GM12878 (cell line): ENCODE results near the gene MEGF11. TPM values are rescaled to one million over a fixed set of nuclear protein-coding genes. Genes with fewer than 3 reads are reported as not detected.

ENCODE experiments used
- ATF7 ChIP-seq: fragments of 450-650 bp; IDR thresholded peaks from 2 replicates; pipeline ENCODE4 v1.6.1; 2016; ENCODE audit warnings: low read depth, mild to moderate bottlenecking
- BCL11A ChIP-seq: IDR thresholded peaks from 2 replicates; pipeline ENCODE4 v1.6.1; 2011; ENCODE audit warnings: low read depth, low read length
- BCL3 ChIP-seq: IDR thresholded peaks from 2 replicates; pipeline ENCODE4 v1.6.1; 2011; ENCODE audit warnings: borderline replicate concordance, low read depth, mild to moderate bottlenecking, moderate library complexity, low read length; ENCODE audit not compliant: insufficient read depth, poor library complexity, severe bottlenecking
- GABPA ChIP-seq: IDR thresholded peaks from 2 replicates; pipeline ENCODE4 v1.6.1; 2014; ENCODE audit warnings: antibody characterized with exemption, low read depth, mild to moderate bottlenecking, inconsistent platforms
- IKZF2 ChIP-seq, 2 experiments: fragments of 450-650 bp; IDR thresholded peaks; 2 replicates each; pipeline ENCODE4 v1.6.1; 2017; ENCODE audit warnings: mild to moderate bottlenecking in 2 of 2, moderate library complexity in 2 of 2
- IRF4 ChIP-seq: IDR thresholded peaks from 2 replicates; pipeline ENCODE4 v1.6.1; 2011; ENCODE audit warnings: low read depth, low read length
- KDM1A ChIP-seq: fragments of 200-600 bp; sonication (generic); IDR thresholded peaks from 2 replicates; pipeline ENCODE4 v1.6.1; 2016; ENCODE audit warnings: borderline replicate concordance
- NFYB ChIP-seq: IDR thresholded peaks from 2 replicates; pipeline ENCODE4 v1.6.1; 2011; ENCODE audit warnings: low read depth, mild to moderate bottlenecking, low read length, improper control_type of control experiment, moderate library complexity; ENCODE audit not compliant: insufficient read depth
- NR2F1 ChIP-seq: fragments of 450-650 bp; conservative IDR thresholded peaks from 2 replicates; pipeline ENCODE4 v1.6.1; 2017; ENCODE audit warnings: mild to moderate bottlenecking
- PML ChIP-seq: IDR thresholded peaks from 2 replicates; pipeline ENCODE4 v1.6.1; 2012; ENCODE audit warnings: low read length, inconsistent platforms
- POLR2A ChIP-seq: IDR thresholded peaks from 2 replicates; pipeline ENCODE4 v1.6.1; 2011; ENCODE audit warnings: low read depth, mild to moderate bottlenecking, low read length
- RUNX3 ChIP-seq: IDR thresholded peaks from 2 replicates; pipeline ENCODE4 v1.6.1; 2012; ENCODE audit warnings: low read length, inconsistent platforms
- SKIL ChIP-seq: fragments of 450-650 bp; IDR thresholded peaks from 2 replicates; pipeline ENCODE4 v1.6.1; 2017; ENCODE audit warnings: mild to moderate bottlenecking, low read depth, inconsistent platforms; ENCODE audit not compliant: poor library complexity, severe bottlenecking
- SMAD1 ChIP-seq: fragments of 450-650 bp; IDR thresholded peaks from 2 replicates; pipeline ENCODE4 v1.6.1; 2018; ENCODE audit warnings: mild to moderate bottlenecking, low read depth; ENCODE audit not compliant: partially characterized antibody
- SMARCA5 ChIP-seq: fragments of 450-650 bp; IDR thresholded peaks from 2 replicates; pipeline ENCODE4 v1.6.1; 2017; ENCODE audit warnings: mild to moderate bottlenecking
- SUPT20H ChIP-seq: IDR thresholded peaks from 2 replicates; pipeline ENCODE4 v1.6.1; 2011; ENCODE audit warnings: low read depth, mild to moderate bottlenecking, low read length, moderate library complexity, borderline replicate concordance; ENCODE audit not compliant: control insufficient read depth
- ZBED1 ChIP-seq: IDR thresholded peaks from 2 replicates; pipeline ENCODE4 v1.6.1; 2016; ENCODE audit warnings: borderline replicate concordance
- ZNF384 ChIP-seq: IDR thresholded peaks from 2 replicates; pipeline ENCODE4 v1.6.1; 2012; ENCODE audit warnings: low read depth, mild to moderate bottlenecking, low read length, improper control_type of control experiment, borderline replicate concordance
- polyA plus RNA-seq, 11 experiments: library from polyadenylated mRNA; depleted of rRNA in 4 of 11; unstranded in 6 of 11; stranded (reverse) in 5 of 11; fragments of >200 nt; fragmentation: Nextera tagmentation in 4 of 11; fragmentation: Illumina TruSeq in 1 of 11; extraction: Ambion mirVana in 4 of 11; extraction: Trizol in 1 of 11; gene quantifications; 1 replicate in 1 of 11; 2 replicates in 10 of 11; pipeline versions ENCODE4 v1.2.1 to v1.2.3, GENCODE V29; 2011 to 2016; ENCODE audit warnings: inconsistent platforms in 2 of 11, missing spikeins in 2 of 11, low read depth in 1 of 11
- total RNA-seq, 4 experiments: library from RNA; depleted of rRNA in 3 of 4; stranded (reverse); fragments of >200 nt in 3 of 4; fragmentation: Illumina TruSeq in 1 of 4; extraction: Trizol in 1 of 4; gene quantifications; 2 replicates each; pipeline versions ENCODE4 v1.2.1 to v1.2.3, GENCODE V29; 2013 to 2021
- TF ChIP-seq, protein P1 (sequence below): IDR thresholded peaks from 2 replicates; pipeline ENCODE4 v1.6.1; 2012; ENCODE audit warnings: low read length, inconsistent platforms
- TF ChIP-seq, protein P2 (sequence below): fragments of 450-650 bp; IDR thresholded peaks from 2 replicates; pipeline ENCODE4 v1.6.1; 2017; ENCODE audit warnings: borderline replicate concordance

The MEGF11 gene
- total and polyA plus RNA-seq, 10 of the 15 experiments (the other 5 are each of a cell fraction or from before 2014, with no cell fraction given) = 0.03 to 1.7 (median 0.49) TPM

GRCh38 chr15:65920825-65921309 is 332.7 kb downstream of the MEGF11 start (continued):
- TF ChIP-seq BCL3 (peak; percentile 67), ATF7 (peak; percentile 87), IRF4 (peak; percentile 46; the same call in 1 of the 2 replicates), PML (no peak), IKZF2 (IDR thresholded peaks at IDR 0.05) (peak in 1 of 2 experiments; percentile 59; a peak in 2 of 4 replicates), SKIL (peak; percentile 67), POLR2A (no peak), SMAD1 (peak; percentile 9), ZBED1 (no peak), RUNX3 (peak; percentile 77), GABPA (no peak), ZNF384 (no peak), BCL11A (peak; percentile 65; the same call in 1 of the 2 replicates), SUPT20H (no peak), NFYB (no peak), SMARCA5 (peak; percentile 95; the same call in 1 of the 2 replicates), NR2F1 (peak; percentile 76), KDM1A (no peak)
- TF ChIP-seq, protein P1, sequence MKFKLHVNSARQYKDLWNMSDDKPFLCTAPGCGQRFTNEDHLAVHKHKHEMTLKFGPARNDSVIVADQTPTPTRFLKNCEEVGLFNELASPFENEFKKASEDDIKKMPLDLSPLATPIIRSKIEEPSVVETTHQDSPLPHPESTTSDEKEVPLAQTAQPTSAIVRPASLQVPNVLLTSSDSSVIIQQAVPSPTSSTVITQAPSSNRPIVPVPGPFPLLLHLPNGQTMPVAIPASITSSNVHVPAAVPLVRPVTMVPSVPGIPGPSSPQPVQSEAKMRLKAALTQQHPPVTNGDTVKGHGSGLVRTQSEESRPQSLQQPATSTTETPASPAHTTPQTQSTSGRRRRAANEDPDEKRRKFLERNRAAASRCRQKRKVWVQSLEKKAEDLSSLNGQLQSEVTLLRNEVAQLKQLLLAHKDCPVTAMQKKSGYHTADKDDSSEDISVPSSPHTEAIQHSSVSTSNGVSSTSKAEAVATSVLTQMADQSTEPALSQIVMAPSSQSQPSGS = peak; percentile 85
- TF ChIP-seq, protein P2, sequence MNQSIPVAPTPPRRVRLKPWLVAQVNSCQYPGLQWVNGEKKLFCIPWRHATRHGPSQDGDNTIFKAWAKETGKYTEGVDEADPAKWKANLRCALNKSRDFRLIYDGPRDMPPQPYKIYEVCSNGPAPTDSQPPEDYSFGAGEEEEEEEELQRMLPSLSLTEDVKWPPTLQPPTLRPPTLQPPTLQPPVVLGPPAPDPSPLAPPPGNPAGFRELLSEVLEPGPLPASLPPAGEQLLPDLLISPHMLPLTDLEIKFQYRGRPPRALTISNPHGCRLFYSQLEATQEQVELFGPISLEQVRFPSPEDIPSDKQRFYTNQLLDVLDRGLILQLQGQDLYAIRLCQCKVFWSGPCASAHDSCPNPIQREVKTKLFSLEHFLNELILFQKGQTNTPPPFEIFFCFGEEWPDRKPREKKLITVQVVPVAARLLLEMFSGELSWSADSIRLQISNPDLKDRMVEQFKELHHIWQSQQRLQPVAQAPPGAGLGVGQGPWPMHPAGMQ = no peak
